ENCODE results near the gene ZNF281. TPM values are rescaled to one million over a fixed set of nuclear protein-coding genes. Genes with fewer than 3 reads are reported as not detected.

ZNF281 gene
- total and polyA plus RNA-seq, 2 donors: 10.7 to 19.1 TPM

- H3K9me3 ChIP-seq (ENCODE audit: control insufficient read depth in 2 of 2, insufficient read depth in 1 of 2, low read length in 1 of 2): no peaks in the 10 kb centered on the region
- H3K27ac ChIP-seq (ENCODE audit: low read depth in 1 of 2, low read length in 1 of 2): no peak overlapping the region
- no peak overlapping the region for H3K4me3 ChIP-seq (ENCODE audit: low read length in 2 of 2)
- no peaks in the 10 kb centered on the region for H3K36me3 ChIP-seq (ENCODE audit: control insufficient read depth in 2 of 2, insufficient read depth in 2 of 2, low read length in 1 of 2)
- no peaks in the 10 kb centered on the region for H3K27me3 ChIP-seq (ENCODE audit: control insufficient read depth in 2 of 2, insufficient read depth in 1 of 2, low read length in 1 of 2)
- DNase-seq (ENCODE audit: low read depth in 6 of 9, low spot score in 9 of 9): no peak
- peaks cover 0 to 4% of the 10 kb centered on the region in 2 donors for H3K4me1 ChIP-seq (ENCODE audit: control insufficient read depth in 2 of 2, insufficient read depth in 2 of 2, low read length in 2 of 2)
These were observed 26.6 kb upstream of the ZNF281 start for GRCh38 chr1:200436436-200436835.

GRCh38 chr1:200435200-200435780 is 25.5 kb upstream of the ZNF281 start:
- no peaks in the 10 kb centered on the region for H3K27me3 ChIP-seq (ENCODE audit: control insufficient read depth in 2 of 2, insufficient read depth in 1 of 2, low read length in 1 of 2)
- WGBS: 96% methylated on average over 8 of the region's 8 CpGs
- peaks cover 0 to 4% of the 10 kb centered on the region in 2 donors for H3K4me1 ChIP-seq (ENCODE audit: control insufficient read depth in 2 of 2, insufficient read depth in 2 of 2, low read length in 2 of 2)
- no peak overlapping the region for H3K4me3 ChIP-seq (ENCODE audit: low read length in 2 of 2)
- DNase-seq (ENCODE audit: low read depth in 6 of 9, low spot score in 9 of 9): no peak
- no peaks in the 10 kb centered on the region for H3K9me3 ChIP-seq (ENCODE audit: control insufficient read depth in 2 of 2, insufficient read depth in 1 of 2, low read length in 1 of 2)
- no peaks in the 10 kb centered on the region for H3K36me3 ChIP-seq (ENCODE audit: control insufficient read depth in 2 of 2, insufficient read depth in 2 of 2, low read length in 1 of 2)
- H3K27ac ChIP-seq (ENCODE audit: low read depth in 1 of 2, low read length in 1 of 2): no peak overlapping the region

DNA sequence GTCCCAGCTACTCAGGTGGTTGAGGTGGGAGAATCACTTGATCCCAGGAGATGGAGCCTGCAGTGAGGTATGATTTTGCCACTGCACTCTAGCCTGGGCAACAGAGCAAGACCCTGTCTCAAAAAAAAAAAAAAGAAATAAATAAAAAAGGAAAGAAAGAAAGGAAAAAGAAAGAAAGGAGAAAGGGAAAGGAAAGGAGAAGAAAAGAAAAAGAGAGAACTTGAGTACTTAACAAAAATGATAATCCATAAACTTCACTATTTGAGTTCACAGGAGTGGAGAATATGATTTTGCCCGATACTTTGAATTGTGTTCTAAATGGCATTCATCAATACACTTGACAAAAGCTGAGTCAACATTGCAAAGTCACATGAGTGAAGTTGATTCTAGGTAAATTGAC is 23.8 kb upstream of the ZNF281 start:
- 100% methylated on average over 1 of the region's 1 CpG for WGBS
- no peaks in the 10 kb centered on the region for H3K36me3 ChIP-seq (ENCODE audit: control insufficient read depth in 2 of 2, insufficient read depth in 2 of 2, low read length in 1 of 2)
- no peaks in the 10 kb centered on the region for H3K27me3 ChIP-seq (ENCODE audit: control insufficient read depth in 2 of 2, insufficient read depth in 1 of 2, low read length in 1 of 2)
- DNase-seq (ENCODE audit: low read depth in 6 of 9, low spot score in 9 of 9): no peak
- H3K4me1 ChIP-seq (ENCODE audit: control insufficient read depth in 2 of 2, insufficient read depth in 2 of 2, low read length in 2 of 2): peaks cover 0 to 4% of the 10 kb centered on the region in 2 donors
- H3K9me3 ChIP-seq (ENCODE audit: control insufficient read depth in 2 of 2, insufficient read depth in 1 of 2, low read length in 1 of 2): no peaks in the 10 kb centered on the region
- H3K27ac ChIP-seq (ENCODE audit: low read depth in 1 of 2, low read length in 1 of 2): no peak overlapping the region
- no peak overlapping the region for H3K4me3 ChIP-seq (ENCODE audit: low read length in 2 of 2)

- Histone ChIP-seq H3K4me1 (ENCODE audit: control insufficient read depth in 2 of 2, insufficient read depth in 2 of 2, low read length in 2 of 2) (peaks cover 0 to 2% of the 10 kb centered on the region in 2 donors), H3K9me3 (ENCODE audit: control insufficient read depth in 2 of 2, insufficient read depth in 1 of 2, low read length in 1 of 2) (no peaks in the 10 kb centered on the region), H3K27me3 (ENCODE audit: control insufficient read depth in 2 of 2, insufficient read depth in 1 of 2, low read length in 1 of 2) (no peaks in the 10 kb centered on the region), H3K27ac (ENCODE audit: low read depth in 1 of 2, low read length in 1 of 2) (no peak overlapping the region), H3K4me3 (ENCODE audit: low read length in 2 of 2) (no peak overlapping the region), H3K36me3 (ENCODE audit: control insufficient read depth in 2 of 2, insufficient read depth in 2 of 2, low read length in 1 of 2) (no peaks in the 10 kb centered on the region)
- WGBS: 100% methylated on average over 1 of the region's 1 CpG
- DNase-seq (ENCODE audit: low read depth in 6 of 9, low spot score in 9 of 9): no peak
These were observed 22.8 kb upstream of the ZNF281 start for GRCh38 chr1:200432586-200432985.

DNA sequence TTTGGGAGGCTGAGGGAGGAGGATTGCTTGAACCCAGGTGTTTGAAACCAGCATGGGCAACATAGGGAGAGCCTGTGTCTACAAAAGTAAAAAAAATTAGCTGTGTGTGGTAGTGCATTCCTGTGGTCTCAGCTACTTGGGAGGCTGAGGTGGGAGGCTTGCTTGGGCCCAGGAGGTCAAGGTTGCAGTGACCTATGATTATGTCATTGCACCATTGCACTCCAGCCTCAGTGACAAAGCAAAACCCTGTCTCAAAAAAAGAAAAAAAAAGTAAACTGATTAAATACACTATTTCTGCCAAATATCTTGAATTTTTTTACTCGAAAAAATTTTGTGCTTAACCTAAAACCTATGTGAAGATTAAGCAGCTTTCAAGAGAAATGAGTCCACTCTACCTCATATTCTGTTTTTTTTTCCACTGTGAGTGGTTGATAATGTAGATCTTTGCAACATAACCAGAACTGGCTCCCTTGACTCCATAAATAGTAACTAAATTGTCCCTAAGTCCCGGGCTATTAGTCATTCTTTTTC is 19.4 kb upstream of the ZNF281 start:
- H3K27me3 ChIP-seq (ENCODE audit: control insufficient read depth in 2 of 2, insufficient read depth in 1 of 2, low read length in 1 of 2): no peaks in the 10 kb centered on the region
- no peak for DNase-seq (ENCODE audit: low read depth in 6 of 9, low spot score in 9 of 9)
- over 99% methylated on average over 2 of the region's 2 CpGs for WGBS
- no peaks in the 10 kb centered on the region for H3K36me3 ChIP-seq (ENCODE audit: control insufficient read depth in 2 of 2, insufficient read depth in 2 of 2, low read length in 1 of 2)
- H3K4me3 ChIP-seq (ENCODE audit: low read length in 2 of 2): no peak overlapping the region
- H3K9me3 ChIP-seq (ENCODE audit: control insufficient read depth in 2 of 2, insufficient read depth in 1 of 2, low read length in 1 of 2): no peaks in the 10 kb centered on the region
- H3K4me1 ChIP-seq (ENCODE audit: control insufficient read depth in 2 of 2, insufficient read depth in 2 of 2, low read length in 2 of 2): no peaks in the 10 kb centered on the region
- H3K27ac ChIP-seq (ENCODE audit: low read depth in 1 of 2, low read length in 1 of 2): no peak overlapping the region

DNA sequence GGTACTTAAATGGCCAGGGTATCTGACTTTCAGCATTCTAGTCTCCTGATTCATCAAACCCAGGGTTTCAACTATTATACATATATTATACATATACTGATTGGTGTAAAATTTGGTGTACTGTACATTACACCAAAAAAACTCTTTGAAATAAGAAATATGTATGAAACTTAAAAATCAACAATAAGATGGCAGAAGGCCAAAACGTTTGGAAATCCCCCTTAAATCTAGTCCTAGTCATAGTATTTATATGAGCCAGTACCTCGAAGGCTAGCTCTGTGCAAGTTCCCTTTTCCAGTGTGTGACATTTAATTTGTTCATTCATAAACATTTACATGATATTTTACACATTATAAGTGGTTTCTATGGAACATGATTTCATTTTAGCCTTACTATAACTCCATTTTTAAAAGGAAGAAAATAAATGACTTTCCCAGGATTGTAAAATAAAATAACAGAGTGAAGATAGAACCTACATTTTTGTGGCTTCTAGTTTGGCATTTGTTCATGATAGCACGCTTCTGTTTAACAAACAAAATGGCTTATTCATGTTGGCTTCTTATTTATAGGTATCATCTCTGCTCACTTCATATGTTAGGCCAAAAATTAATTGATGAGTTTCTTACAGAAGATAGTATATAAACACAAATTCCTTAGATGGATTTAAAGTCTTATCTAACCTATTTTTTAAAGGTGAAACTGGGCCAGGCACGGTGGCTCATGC is 18.8 kb upstream of the ZNF281 start:
- 69% methylated on average over 4 of the region's 4 CpGs for WGBS
- H3K4me1 ChIP-seq (ENCODE audit: control insufficient read depth in 2 of 2, insufficient read depth in 2 of 2, low read length in 2 of 2): no peaks in the 10 kb centered on the region

GRCh38 chr1:200427744-200428143 is 17.9 kb upstream of the ZNF281 start:
- Histone ChIP-seq H3K4me1 (ENCODE audit: control insufficient read depth in 2 of 2, insufficient read depth in 2 of 2, low read length in 2 of 2) (no peaks in the 10 kb centered on the region), H3K27me3 (ENCODE audit: control insufficient read depth in 2 of 2, insufficient read depth in 1 of 2, low read length in 1 of 2) (no peaks in the 10 kb centered on the region), H3K4me3 (ENCODE audit: low read length in 2 of 2) (no peak overlapping the region), H3K27ac (ENCODE audit: low read depth in 1 of 2, low read length in 1 of 2) (no peak overlapping the region), H3K36me3 (ENCODE audit: control insufficient read depth in 2 of 2, insufficient read depth in 2 of 2, low read length in 1 of 2) (no peaks in the 10 kb centered on the region), H3K9me3 (ENCODE audit: control insufficient read depth in 2 of 2, insufficient read depth in 1 of 2, low read length in 1 of 2) (no peaks in the 10 kb centered on the region)
- DNase-seq (ENCODE audit: low read depth in 6 of 9, low spot score in 9 of 9): no peak
- WGBS: 98% methylated on average over 5 of the region's 5 CpGs

More for the DNA sequence above, 18.8 kb upstream of the ZNF281 start:
- Histone ChIP-seq H3K27me3 (ENCODE audit: control insufficient read depth in 2 of 2, insufficient read depth in 1 of 2, low read length in 1 of 2) (no peaks in the 10 kb centered on the region), H3K4me3 (ENCODE audit: low read length in 2 of 2) (no peak overlapping the region), H3K36me3 (ENCODE audit: control insufficient read depth in 2 of 2, insufficient read depth in 2 of 2, low read length in 1 of 2) (no peaks in the 10 kb centered on the region), H3K9me3 (ENCODE audit: control insufficient read depth in 2 of 2, insufficient read depth in 1 of 2, low read length in 1 of 2) (no peaks in the 10 kb centered on the region), H3K27ac (ENCODE audit: low read depth in 1 of 2, low read length in 1 of 2) (no peak overlapping the region)
- DNase-seq (ENCODE audit: low read depth in 6 of 9, low spot score in 9 of 9): no peak

DNA sequence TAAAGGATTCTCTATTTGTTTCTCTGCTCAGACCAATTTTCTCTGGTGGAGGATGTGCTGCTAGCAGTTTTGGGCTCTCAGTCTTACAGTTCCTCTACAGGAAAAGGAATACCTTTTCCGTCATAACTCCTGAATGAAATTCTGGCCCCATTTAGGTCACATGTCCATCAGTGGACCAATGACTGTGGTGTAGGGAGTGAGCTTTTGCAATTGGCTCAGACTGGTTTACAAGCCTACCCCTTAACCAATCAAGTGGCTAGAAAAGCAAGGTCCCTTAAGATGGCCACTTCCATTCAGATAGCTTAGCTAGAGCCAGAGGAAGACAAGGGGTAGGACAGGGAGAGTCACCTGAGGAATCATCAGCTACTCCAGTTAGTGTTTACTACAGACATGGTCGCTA is 16.4 kb upstream of the ZNF281 start:
- no peaks in the 10 kb centered on the region for H3K9me3 ChIP-seq (ENCODE audit: control insufficient read depth in 2 of 2, insufficient read depth in 1 of 2, low read length in 1 of 2)
- 99% methylated on average over 2 of the region's 2 CpGs for WGBS
- H3K4me1 ChIP-seq (ENCODE audit: control insufficient read depth in 2 of 2, insufficient read depth in 2 of 2, low read length in 2 of 2): no peaks in the 10 kb centered on the region
- no peak for DNase-seq (ENCODE audit: low read depth in 6 of 9, low spot score in 9 of 9)
- H3K27ac ChIP-seq (ENCODE audit: low read depth in 1 of 2, low read length in 1 of 2): no peak overlapping the region
- H3K4me3 ChIP-seq (ENCODE audit: low read length in 2 of 2): no peak overlapping the region
- H3K36me3 ChIP-seq (ENCODE audit: control insufficient read depth in 2 of 2, insufficient read depth in 2 of 2, low read length in 1 of 2): no peaks in the 10 kb centered on the region
- no peaks in the 10 kb centered on the region for H3K27me3 ChIP-seq (ENCODE audit: control insufficient read depth in 2 of 2, insufficient read depth in 1 of 2, low read length in 1 of 2)

DNA sequence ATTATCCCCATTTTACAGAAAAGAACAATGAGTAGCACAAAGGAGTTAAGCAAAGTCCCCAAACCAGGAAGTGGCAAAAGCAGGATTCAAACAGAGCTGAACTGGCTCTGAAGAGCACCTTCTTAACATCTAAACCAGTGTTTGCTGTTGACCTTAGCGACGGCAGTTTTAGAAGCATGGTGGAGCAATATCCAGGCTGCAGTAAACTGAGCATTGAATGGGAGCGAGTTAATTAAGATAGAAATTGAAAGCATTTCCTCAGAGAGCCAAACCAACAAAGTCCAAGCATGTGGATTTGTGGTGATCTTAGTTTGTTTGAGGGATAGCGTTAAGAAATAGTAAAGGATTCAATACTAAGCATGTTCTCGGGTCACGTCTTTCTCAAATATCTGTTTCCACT is 13.4 kb upstream of the ZNF281 start:
- 97% methylated on average over 6 of the region's 6 CpGs for WGBS
- Histone ChIP-seq H3K9me3 (ENCODE audit: control insufficient read depth in 2 of 2, insufficient read depth in 1 of 2, low read length in 1 of 2) (no peaks in the 10 kb centered on the region), H3K27ac (ENCODE audit: low read depth in 1 of 2, low read length in 1 of 2) (no peak overlapping the region), H3K36me3 (ENCODE audit: control insufficient read depth in 2 of 2, insufficient read depth in 2 of 2, low read length in 1 of 2) (no peaks in the 10 kb centered on the region), H3K4me3 (ENCODE audit: low read length in 2 of 2) (no peak overlapping the region), H3K27me3 (ENCODE audit: control insufficient read depth in 2 of 2, insufficient read depth in 1 of 2, low read length in 1 of 2) (no peaks in the 10 kb centered on the region), H3K4me1 (ENCODE audit: control insufficient read depth in 2 of 2, insufficient read depth in 2 of 2, low read length in 2 of 2) (no peaks in the 10 kb centered on the region)
- DNase-seq (ENCODE audit: low read depth in 6 of 9, low spot score in 9 of 9): no peak

Data from thymus (tissue), 11 donors.